Left lung (tissue), 10 donors: Measurements from ENCODE around the gene TGFB1I1. TPM values are rescaled to one million over a fixed set of nuclear protein-coding genes. Genes with fewer than 3 reads are reported as not detected.
"Not testable (repeated sequence)": the region's sequence is repeated elsewhere in the genome, so short reads cannot be mapped to it uniquely, and the experiment has no call there.

Experiments used
- ATAC-seq: fragments of 200-7000 bp; cut with Tn5 transposase; one replicate; pipeline ENCODE4 v1.9.1; 2020; ENCODE audit warnings: moderate library complexity
- DNase-seq, 4 donors: peaks; one replicate each; pipeline ENCODE4 v3.0.0-alpha.2; 2013 to 2020
- H3K27ac ChIP-seq, 2 donors: fragments of 200-600 bp; sonication (generic) in 1 of 2; one replicate each; pipeline versions ENCODE4 v1.5.0 to v1.8.0; 2020 to 2021
- H3K27me3 ChIP-seq, 2 donors: fragments of 200-600 bp; sonication (generic) in 1 of 2; one replicate each; pipeline versions ENCODE4 v1.5.0 to v1.8.0; 2020 to 2021
- H3K36me3 ChIP-seq, 2 donors: fragments of 200-600 bp; sonication (generic) in 1 of 2; one replicate each; pipeline versions ENCODE4 v1.5.0 to v1.8.0; 2020 to 2021
- H3K4me1 ChIP-seq, 2 donors: fragments of 200-600 bp; one replicate each; pipeline ENCODE4 v1.8.0; 2021
- H3K4me3 ChIP-seq, 2 donors: fragments of 200-600 bp; sonication (generic) in 1 of 2; one replicate each; pipeline versions ENCODE4 v1.5.0 to v1.8.0; 2020 to 2021; ENCODE audit warnings: mild to moderate bottlenecking in 1 of 2
- H3K9me3 ChIP-seq, 2 donors: fragments of 200-600 bp; sonication (generic) in 1 of 2; one replicate each; pipeline versions ENCODE4 v1.5.0 to v1.8.0; 2020 to 2021
- intact Hi-C, 2 donors: fragments of 100-400 bp; cut with DNase I; formaldehyde crosslinking; loops; one replicate each; pipeline versions ENCODE4 v1.11.2 to v1.14.2; 2022
- polyA plus RNA-seq, 6 donors: library from polyadenylated mRNA; unstranded; fragments of 120-200 nt; gene quantifications; one replicate each; pipeline ENCODE4 v1.2.1, GENCODE V29; 2013; ENCODE audit not compliant: insufficient read length in 6 of 6
- total RNA-seq, 2 donors: library from RNA; stranded (reverse); fragmentation: NEBNext Ultra II Directional; extraction: Animal tissue kit (Norgen Biotek cat#: 25700); gene quantifications; one replicate each; pipeline ENCODE4 v1.2.1, GENCODE V29; 2021
- TF ChIP-seq, protein P1 (sequence below), 2 donors: fragments of 200-600 bp; sonication (generic) in 1 of 2; IDR thresholded peaks; one replicate each; pipeline versions ENCODE4 v1.5.0 to v1.8.0; 2021; ENCODE audit warnings: antibody characterized with exemption in 2 of 2
- donor health status: DM: no; HTN: yes; CAD: no.
- donor health status: DM: no; HTN: no; CAD: no.

Gene TGFB1I1
- total and polyA plus RNA-seq, 8 donors = 49.3 to 85.3 (median 66.8) TPM

- no peak for DNase-seq
- no peak for ATAC-seq
- no peaks in the 10 kb centered on the region for H3K9me3 ChIP-seq
- H3K4me3 ChIP-seq = no peak overlapping the region
- H3K27ac ChIP-seq = no peak overlapping the region
- H3K36me3 ChIP-seq = no peaks in the 10 kb centered on the region
- H3K4me1 ChIP-seq = peaks cover 0 to 10% of the 10 kb centered on the region in 2 donors
- no peaks in the 10 kb centered on the region for H3K27me3 ChIP-seq
- intact Hi-C loops = no loop called here
- TF ChIP-seq, protein P1, sequence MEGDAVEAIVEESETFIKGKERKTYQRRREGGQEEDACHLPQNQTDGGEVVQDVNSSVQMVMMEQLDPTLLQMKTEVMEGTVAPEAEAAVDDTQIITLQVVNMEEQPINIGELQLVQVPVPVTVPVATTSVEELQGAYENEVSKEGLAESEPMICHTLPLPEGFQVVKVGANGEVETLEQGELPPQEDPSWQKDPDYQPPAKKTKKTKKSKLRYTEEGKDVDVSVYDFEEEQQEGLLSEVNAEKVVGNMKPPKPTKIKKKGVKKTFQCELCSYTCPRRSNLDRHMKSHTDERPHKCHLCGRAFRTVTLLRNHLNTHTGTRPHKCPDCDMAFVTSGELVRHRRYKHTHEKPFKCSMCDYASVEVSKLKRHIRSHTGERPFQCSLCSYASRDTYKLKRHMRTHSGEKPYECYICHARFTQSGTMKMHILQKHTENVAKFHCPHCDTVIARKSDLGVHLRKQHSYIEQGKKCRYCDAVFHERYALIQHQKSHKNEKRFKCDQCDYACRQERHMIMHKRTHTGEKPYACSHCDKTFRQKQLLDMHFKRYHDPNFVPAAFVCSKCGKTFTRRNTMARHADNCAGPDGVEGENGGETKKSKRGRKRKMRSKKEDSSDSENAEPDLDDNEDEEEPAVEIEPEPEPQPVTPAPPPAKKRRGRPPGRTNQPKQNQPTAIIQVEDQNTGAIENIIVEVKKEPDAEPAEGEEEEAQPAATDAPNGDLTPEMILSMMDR (IDR thresholded peaks at IDR 0.05) = no peak
Measured at GRCh38 chr16:31513884-31514283, 41.9 kb downstream of the TGFB1I1 start.

GRCh38 chr16:31517800-31518402 is 45.9 kb downstream of the TGFB1I1 start:
- no peak for ATAC-seq
- Histone ChIP-seq H3K27ac (no peak overlapping the region), H3K4me3 (no peak overlapping the region), H3K36me3 (no peaks in the 10 kb centered on the region), H3K4me1 (no peaks in the 10 kb centered on the region), H3K27me3 (no peaks in the 10 kb centered on the region), H3K9me3 (no peaks in the 10 kb centered on the region)
- TF ChIP-seq, protein P1 (IDR thresholded peaks at IDR 0.05) = no peak
- intact Hi-C loops = no loop called here
- no peak for DNase-seq

- H3K9me3 ChIP-seq = no peaks in the 10 kb centered on the region
- ATAC-seq (no peak), DNase-seq (no peak)
- no peaks in the 10 kb centered on the region for H3K27me3 ChIP-seq
- intact Hi-C loops = no loop called here
- H3K4me1 ChIP-seq = no peaks in the 10 kb centered on the region
- H3K4me3 ChIP-seq = no peak overlapping the region
- TF ChIP-seq, protein P1 (IDR thresholded peaks at IDR 0.05) = no peak
- H3K27ac ChIP-seq = no peak overlapping the region
- H3K36me3 ChIP-seq = no peaks in the 10 kb centered on the region
Measured at GRCh38 chr16:31519759-31520431, 47.9 kb downstream of the TGFB1I1 start.

GRCh38 chr16:31521368-31521767 is 49.4 kb downstream of the TGFB1I1 start:
- no peaks in the 10 kb centered on the region for H3K27me3 ChIP-seq
- TF ChIP-seq, protein P1 (IDR thresholded peaks at IDR 0.05) = no peak
- intact Hi-C loops = no loop called here
- no peak overlapping the region for H3K27ac ChIP-seq
- H3K9me3 ChIP-seq = no peaks in the 10 kb centered on the region
- no peak overlapping the region for H3K4me3 ChIP-seq
- ATAC-seq (no peak), DNase-seq (no peak)
- H3K36me3 ChIP-seq = no peaks in the 10 kb centered on the region
- no peaks in the 10 kb centered on the region for H3K4me1 ChIP-seq

DNA sequence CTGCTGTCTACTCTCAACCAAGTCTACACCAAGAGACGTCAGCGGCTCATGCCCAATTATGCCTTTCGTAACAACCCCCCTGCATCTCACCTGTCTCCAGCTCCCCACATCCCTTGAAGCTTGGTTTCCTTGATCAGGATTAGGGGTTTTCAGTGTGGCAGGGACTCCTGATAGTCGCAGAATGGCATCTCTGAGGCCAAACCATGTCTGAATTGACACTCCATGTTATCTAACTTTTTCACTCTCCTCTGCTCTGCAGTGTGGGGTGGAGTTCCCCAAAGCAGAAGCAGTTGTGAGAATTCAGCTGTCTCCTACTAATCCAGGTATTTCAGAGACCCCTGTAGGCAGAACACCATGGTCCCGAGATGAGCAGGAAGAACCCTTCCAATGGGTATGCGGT is 50.1 kb downstream of the TGFB1I1 start:
- Histone ChIP-seq H3K27me3 (no peaks in the 10 kb centered on the region), H3K4me3 (no peak overlapping the region), H3K27ac (no peak overlapping the region), H3K4me1 (no peaks in the 10 kb centered on the region), H3K9me3 (no peaks in the 10 kb centered on the region), H3K36me3 (no peaks in the 10 kb centered on the region)
- DNase-seq = no peak
- intact Hi-C loops = no loop called here
- ATAC-seq = no peak
- TF ChIP-seq, protein P1 (IDR thresholded peaks at IDR 0.05) = no peak

DNA sequence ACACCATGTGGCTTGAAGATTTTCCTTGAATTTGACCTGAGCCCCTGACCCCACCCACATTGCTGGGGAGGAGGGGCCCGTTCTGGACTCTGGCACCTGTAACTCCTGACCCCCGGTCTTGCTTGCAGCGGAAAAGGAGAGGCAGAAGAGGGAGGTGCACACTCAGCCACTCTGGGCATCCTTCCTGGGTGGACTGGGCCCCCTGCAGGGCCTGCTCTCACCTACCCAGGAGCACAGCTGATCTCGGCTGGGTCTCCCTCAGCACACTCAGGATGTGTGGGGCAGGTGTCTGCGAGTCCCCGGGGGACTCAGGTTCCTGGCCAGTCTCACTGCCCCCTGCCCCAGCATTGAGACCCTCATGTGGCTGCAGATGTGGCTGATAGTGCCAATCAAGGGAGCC is 51.8 kb downstream of the TGFB1I1 start:
- ATAC-seq, H3K36me3 ChIP-seq, H3K9me3 ChIP-seq, DNase-seq, H3K4me1 ChIP-seq, H3K4me3 ChIP-seq, intact Hi-C loops, H3K27ac ChIP-seq: not testable (repeated sequence)
- H3K27me3 ChIP-seq = peaks cover 0 to 16% of the 10 kb centered on the region in 2 donors
